Sigmoid colon (tissue), 4 donors: ENCODE results near the gene NISCH.

Experiments
- EP300 ChIP-seq, 4 donors: sonication (generic); formaldehyde crosslinking; IDR thresholded peaks; one replicate each; pipeline ENCODE4 v1.6.1; 2017; ENCODE audit warnings: antibody characterized with exemption in 4 of 4
- POLR2AphosphoS5 ChIP-seq, 4 donors: sonication (generic); formaldehyde crosslinking; IDR thresholded peaks; one replicate each; pipeline ENCODE4 v1.6.1; 2017; ENCODE audit warnings: antibody characterized with exemption in 4 of 4
- TF ChIP-seq, protein P1 (sequence below), 4 experiments: fragments of 450-650 bp in 3 of 4; fragments of 200-600 bp in 1 of 4; IDR thresholded peaks; one replicate each; pipeline ENCODE4 v1.5.1; 2016 to 2019; ENCODE audit warnings: antibody characterized with exemption in 4 of 4, mild to moderate bottlenecking in 3 of 4, moderate library complexity in 2 of 4

DNA sequence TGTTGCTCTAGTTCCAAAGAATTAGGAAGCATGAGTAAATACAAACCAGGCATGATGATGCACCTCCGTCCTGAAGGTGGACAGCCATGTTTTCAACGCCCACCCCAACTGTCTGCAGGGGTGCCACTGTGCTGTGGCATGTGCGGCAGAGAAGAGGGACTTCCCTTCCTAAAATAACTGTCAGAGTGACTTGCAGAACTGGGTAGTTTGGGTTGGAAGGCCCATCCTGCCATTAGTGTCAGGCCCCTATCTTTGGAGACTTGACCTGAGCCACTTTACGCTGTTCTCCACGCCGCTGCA is 22.3 kb downstream of the NISCH start:
- TF ChIP-seq, protein P1, sequence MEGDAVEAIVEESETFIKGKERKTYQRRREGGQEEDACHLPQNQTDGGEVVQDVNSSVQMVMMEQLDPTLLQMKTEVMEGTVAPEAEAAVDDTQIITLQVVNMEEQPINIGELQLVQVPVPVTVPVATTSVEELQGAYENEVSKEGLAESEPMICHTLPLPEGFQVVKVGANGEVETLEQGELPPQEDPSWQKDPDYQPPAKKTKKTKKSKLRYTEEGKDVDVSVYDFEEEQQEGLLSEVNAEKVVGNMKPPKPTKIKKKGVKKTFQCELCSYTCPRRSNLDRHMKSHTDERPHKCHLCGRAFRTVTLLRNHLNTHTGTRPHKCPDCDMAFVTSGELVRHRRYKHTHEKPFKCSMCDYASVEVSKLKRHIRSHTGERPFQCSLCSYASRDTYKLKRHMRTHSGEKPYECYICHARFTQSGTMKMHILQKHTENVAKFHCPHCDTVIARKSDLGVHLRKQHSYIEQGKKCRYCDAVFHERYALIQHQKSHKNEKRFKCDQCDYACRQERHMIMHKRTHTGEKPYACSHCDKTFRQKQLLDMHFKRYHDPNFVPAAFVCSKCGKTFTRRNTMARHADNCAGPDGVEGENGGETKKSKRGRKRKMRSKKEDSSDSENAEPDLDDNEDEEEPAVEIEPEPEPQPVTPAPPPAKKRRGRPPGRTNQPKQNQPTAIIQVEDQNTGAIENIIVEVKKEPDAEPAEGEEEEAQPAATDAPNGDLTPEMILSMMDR (IDR thresholded peaks at IDR 0.05) = no peak
- no peak for TF ChIP-seq EP300 (IDR thresholded peaks at IDR 0.05)
- TF ChIP-seq POLR2AphosphoS5 (IDR thresholded peaks at IDR 0.05) = no peak
